H9 (cell line): Measurements from ENCODE around the gene TSPAN18. TPM values are rescaled to one million over a fixed set of nuclear protein-coding genes. Genes with fewer than 3 reads are reported as not detected.

Source experiments
- DNase-seq: peaks from one replicate; pipeline ENCODE4 v3.0.0-alpha.2; 2017
- H2AFZ ChIP-seq: one replicate; pipeline ENCODE4 v1.6.1; 2013; ENCODE audit warnings: mild to moderate bottlenecking, low read length, control low read depth, moderate library complexity
- H2AK5ac ChIP-seq: 2 replicates; pipeline ENCODE4 v1.6.1; 2013; ENCODE audit warnings: low read length, control low read depth, mixed read lengths; ENCODE audit not compliant: insufficient read length
- H2BK120ac ChIP-seq: one replicate; pipeline ENCODE4 v1.6.1; 2013; ENCODE audit warnings: low read depth, mild to moderate bottlenecking, low read length, control low read depth, inconsistent platforms; ENCODE audit not compliant: poor library complexity, severe bottlenecking
- H2BK12ac ChIP-seq: 2 replicates; pipeline ENCODE4 v1.6.1; 2013; ENCODE audit warnings: low read length, control low read depth, mixed read lengths, low read depth; ENCODE audit not compliant: insufficient read length
- H2BK15ac ChIP-seq: 2 replicates; pipeline ENCODE4 v1.6.1; 2013; ENCODE audit warnings: low read depth, low read length, control low read depth
- H2BK20ac ChIP-seq: one replicate; pipeline ENCODE4 v1.6.1; 2013; ENCODE audit warnings: low read depth, mild to moderate bottlenecking, low read length, control low read depth, inconsistent platforms; ENCODE audit not compliant: poor library complexity, severe bottlenecking
- H2BK5ac ChIP-seq: 2 replicates; pipeline ENCODE4 v1.6.1; 2013; ENCODE audit warnings: low read length, control low read depth, mixed read lengths; ENCODE audit not compliant: insufficient read length
- H3K14ac ChIP-seq: 2 replicates; pipeline ENCODE4 v1.6.1; 2013; ENCODE audit warnings: low read length, control low read depth; ENCODE audit not compliant: insufficient read depth
- H3K18ac ChIP-seq: 2 replicates; pipeline ENCODE4 v1.6.1; 2013; ENCODE audit warnings: low read depth, mild to moderate bottlenecking, mixed read lengths, low read length, control low read depth; ENCODE audit not compliant: insufficient read length
- H3K23ac ChIP-seq: 2 replicates; pipeline ENCODE4 v1.6.1; 2013; ENCODE audit warnings: low read length, control low read depth, mixed read lengths, low read depth; ENCODE audit not compliant: insufficient read length
- H3K23me2 ChIP-seq: 2 replicates; pipeline ENCODE4 v1.6.1; 2013; ENCODE audit warnings: low read depth, mild to moderate bottlenecking, mixed read lengths, low read length, control low read depth; ENCODE audit not compliant: insufficient read length, poor library complexity, severe bottlenecking
- H3K27ac ChIP-seq: 2 replicates; pipeline ENCODE4 v1.5.1; 2013; ENCODE audit warnings: low read length, control low read depth, mixed read lengths, low read depth; ENCODE audit not compliant: insufficient read length
- H3K27me3 ChIP-seq: 2 replicates; pipeline ENCODE4 v1.6.1; 2013; ENCODE audit warnings: low read length, control low read depth, inconsistent platforms; ENCODE audit not compliant: insufficient read depth
- H3K4ac ChIP-seq: 2 replicates; pipeline ENCODE4 v1.6.1; 2013; ENCODE audit warnings: low read depth, mild to moderate bottlenecking, control low read depth, inconsistent platforms, low read length, moderate library complexity
- H3K4me1 ChIP-seq: 2 replicates; pipeline ENCODE4 v1.6.1; 2013; ENCODE audit warnings: low read length, control low read depth, inconsistent platforms; ENCODE audit not compliant: insufficient read depth
- H3K4me2 ChIP-seq: 2 replicates; pipeline ENCODE4 v1.6.1; 2013; ENCODE audit warnings: low read length, control low read depth, mixed read lengths; ENCODE audit not compliant: insufficient read length, insufficient read depth
- H3K56ac ChIP-seq: 2 replicates; pipeline ENCODE4 v1.6.1; 2013; ENCODE audit warnings: low read depth, mild to moderate bottlenecking, mixed read lengths, low read length, control low read depth; ENCODE audit not compliant: insufficient read length
- H3K79me1 ChIP-seq: 2 replicates; pipeline ENCODE4 v1.6.1; 2013; ENCODE audit warnings: low read depth, mild to moderate bottlenecking, moderate library complexity, low read length, control low read depth, inconsistent platforms; ENCODE audit not compliant: insufficient read depth, poor library complexity, severe bottlenecking
- H3K79me2 ChIP-seq: 2 replicates; pipeline ENCODE4 v1.6.1; 2013; ENCODE audit warnings: low read length, control low read depth, inconsistent platforms; ENCODE audit not compliant: insufficient read depth
- H3K9ac ChIP-seq: 2 replicates; pipeline ENCODE4 v1.6.1; 2013; ENCODE audit warnings: low read length, control low read depth, mixed read lengths; ENCODE audit not compliant: insufficient read length; ENCODE audit errors: extremely low read depth
- H3K9me3 ChIP-seq: one replicate; pipeline ENCODE4 v1.6.1; 2013; ENCODE audit warnings: low read depth, low read length, inconsistent platforms; ENCODE audit not compliant: control insufficient read depth
- H3T11ph ChIP-seq: one replicate; pipeline ENCODE4 v1.6.1; 2013; ENCODE audit warnings: mild to moderate bottlenecking, low read length, control low read depth, inconsistent platforms
- H4K20me1 ChIP-seq: one replicate; pipeline ENCODE4 v1.6.1; 2013; ENCODE audit not compliant: control insufficient read depth, insufficient read length, insufficient read depth
- H4K5ac ChIP-seq: 2 replicates; pipeline ENCODE4 v1.6.1; 2013; ENCODE audit warnings: low read depth, mild to moderate bottlenecking, mixed read lengths, low read length, control low read depth; ENCODE audit not compliant: insufficient read length
- H4K8ac ChIP-seq: replicated peaks from 2 replicates; pipeline ENCODE4 v1.6.1; 2013; ENCODE audit warnings: low read length, control low read depth, mixed read lengths, low read depth; ENCODE audit not compliant: insufficient read length
- H4K91ac ChIP-seq: 2 replicates; pipeline ENCODE4 v1.6.1; 2013; ENCODE audit warnings: low read depth, mild to moderate bottlenecking, moderate library complexity, mixed read lengths, low read length, control low read depth; ENCODE audit not compliant: insufficient read length
- H3K27ac Mint-ChIP-seq, 3 experiments: 2 replicates in 2 of 3; 3 replicates in 1 of 3; pipeline ENCODE4 v1.8.0; 2020 to 2021; ENCODE audit warnings: mixed read lengths in 3 of 3, mild to moderate bottlenecking in 1 of 3, moderate library complexity in 1 of 3
- H3K27me3 Mint-ChIP-seq: 2 replicates; pipeline ENCODE4 v1.8.0; 2021; ENCODE audit warnings: low read depth, mild to moderate bottlenecking, moderate library complexity, mixed read lengths
- H3K36me3 Mint-ChIP-seq, 3 experiments: 2 replicates in 2 of 3; 3 replicates in 1 of 3; pipeline ENCODE4 v1.8.0; 2020 to 2021; ENCODE audit warnings: low read depth in 3 of 3, mixed read lengths in 3 of 3; ENCODE audit not compliant: insufficient read depth in 1 of 3
- H3K4me1 Mint-ChIP-seq, 2 experiments: 2 replicates each; pipeline ENCODE4 v1.8.0; 2020; ENCODE audit warnings: mixed read lengths in 2 of 2
- H3K4me3 Mint-ChIP-seq, 2 experiments: 2 replicates in 1 of 2; 3 replicates in 1 of 2; pipeline ENCODE4 v1.8.0; 2020 to 2021; ENCODE audit warnings: mild to moderate bottlenecking in 2 of 2, mixed read lengths in 2 of 2, moderate library complexity in 1 of 2
- H3K9me3 Mint-ChIP-seq, 2 experiments: 2 replicates in 1 of 2; 3 replicates in 1 of 2; pipeline ENCODE4 v1.8.0; 2020; ENCODE audit warnings: mild to moderate bottlenecking in 2 of 2, mixed read lengths in 2 of 2, moderate library complexity in 1 of 2
- CTCF ChIP-seq: fragments of 200-600 bp; sonication (generic); conservative IDR thresholded peaks from 3 replicates; pipeline ENCODE4 v1.8.0; 2021; ENCODE audit warnings: antibody characterized with exemption, mild to moderate bottlenecking
- WGBS: extraction: QIAGEN DNeasy Blood & Tissue Kit; methylation state at CpG from one replicate; pipeline ENCODE4 v1.1.7; 2013; ENCODE audit warnings: missing lambda C conversion rate, low lambda C conversion rate, mixed read lengths; ENCODE audit not compliant: insufficient read length; ENCODE audit errors: extremely low coverage; 5-methylcytosine and 5-hydroxymethylcytosine counted together
- total RNA-seq: library from RNA; stranded (reverse); gene quantifications from 2 replicates; pipeline ENCODE4 v1.2.1, GENCODE V29; 2021

TSPAN18 gene
- total RNA-seq, 1 experiment from 2014 or later: 25.3 TPM

- H3K79me2 ChIP-seq: no peaks in the 10 kb centered on the region
- no peaks in the 10 kb centered on the region for H3K9me3 ChIP-seq
- no peaks in the 10 kb centered on the region for H4K20me1 ChIP-seq
- Mint-ChIP-seq H3K9me3 (peaks cover 0 to 5% of the 10 kb centered on the region in 2 experiments; a peak in 1 of 5 replicates), H3K27me3 (peaks cover 7% of the 10 kb centered on the region), H3K27ac (peak overlapping the region in 1 of 3 experiments; percentile 71; a peak in 1 of 7 replicates), H3K4me3 (no peak overlapping the region), H3K36me3 (no peaks in the 10 kb centered on the region), H3K4me1 (peaks cover 53 to 59% of the 10 kb centered on the region in 2 experiments)
- no peak overlapping the region for H2BK15ac ChIP-seq
- no peaks in the 10 kb centered on the region for H3K27me3 ChIP-seq
- no peak overlapping the region for H4K91ac ChIP-seq
- H2BK120ac ChIP-seq: no peak overlapping the region
- H2BK12ac ChIP-seq: no peak overlapping the region
- H3K4me1 ChIP-seq: peaks cover 12% of the 10 kb centered on the region; the same call in 1 of the 2 replicates
- no peaks in the 10 kb centered on the region for H3K79me1 ChIP-seq
- no peak overlapping the region for H3K4me2 ChIP-seq
- WGBS: no CpG with 5 or more reads among the region's 3 CpGs
- no peak for TF ChIP-seq CTCF
- H2BK5ac ChIP-seq: no peak overlapping the region
- no peak overlapping the region for H3K18ac ChIP-seq
- no peaks in the 10 kb centered on the region for H3K23me2 ChIP-seq
- no peak overlapping the region for H2AK5ac ChIP-seq
- no peak for DNase-seq
- H3K27ac ChIP-seq: no peak overlapping the region
- no peak overlapping the region for H3K9ac ChIP-seq
- no peak overlapping the region for H4K8ac ChIP-seq
- no peak overlapping the region for H3K56ac ChIP-seq
- H4K5ac ChIP-seq: no peak overlapping the region
- H2AFZ ChIP-seq: no peak overlapping the region
- H2BK20ac ChIP-seq: no peak overlapping the region
- no peak overlapping the region for H3K4ac ChIP-seq
- H3K14ac ChIP-seq: no peak overlapping the region
- no peak overlapping the region for H3K23ac ChIP-seq
- no peak overlapping the region for H3T11ph ChIP-seq
Measured at GRCh38 chr11:44787070-44787469, 60.3 kb downstream of the TSPAN18 start.
